Esophagus squamous epithelium (tissue), 5 donors: Measurements from ENCODE around the gene TPRKB. TPM values are rescaled to one million over a fixed set of nuclear protein-coding genes. Genes with fewer than 3 reads are reported as not detected.
"Not testable (repeated sequence)": the region's sequence is repeated elsewhere in the genome, so short reads cannot be mapped to it uniquely, and the experiment has no call there.

Experiments
- DNase-seq: peaks from one replicate; lab custom pipeline; 2025; lab: John Stamatoyannopoulos, UW
- H3K27ac ChIP-seq, 4 donors: fragments of 200-600 bp; sonication (generic); one replicate each; pipeline ENCODE4 v1.5.1; 2016 to 2019; ENCODE audit warnings: mild to moderate bottlenecking in 1 of 4
- H3K27me3 ChIP-seq, 4 donors: fragments of 200-600 bp; sonication (generic); 1 replicate in 3 of 4; 2 replicates in 1 of 4; pipeline versions ENCODE4 v1.5.1 to v1.6.0; 2017 to 2021; ENCODE audit warnings: antibody characterized with exemption in 1 of 4
- H3K36me3 ChIP-seq, 3 donors: fragments of 200-600 bp; sonication (generic); one replicate each; pipeline ENCODE4 v1.5.1; 2016 to 2019
- H3K4me1 ChIP-seq, 3 donors: fragments of 200-600 bp; sonication (generic); one replicate each; pipeline ENCODE4 v1.5.1; 2017 to 2019
- H3K4me3 ChIP-seq, 4 donors: fragments of 200-600 bp; sonication (generic); 1 replicate in 3 of 4; 2 replicates in 1 of 4; pipeline ENCODE4 v1.5.1; 2016 to 2019; ENCODE audit warnings: mild to moderate bottlenecking in 2 of 4, moderate library complexity in 1 of 4
- H3K9me3 ChIP-seq, 3 donors: fragments of 200-600 bp; sonication (generic); one replicate each; pipeline ENCODE4 v1.5.1; 2016 to 2019
- POLR2A ChIP-seq, 4 donors: fragments of 450-650 bp; IDR thresholded peaks; one replicate each; pipeline ENCODE4 v1.6.1; 2017; ENCODE audit warnings: antibody characterized with exemption in 4 of 4, mild to moderate bottlenecking in 4 of 4, moderate library complexity in 3 of 4
- WGBS, 2 donors: methylation state at CpG; one replicate each; pipeline ENCODE4 v1.1.5; 2018; 5-methylcytosine and 5-hydroxymethylcytosine counted together
- intact Hi-C: fragments of 100-400 bp; cut with DNase I; formaldehyde crosslinking; loops from one replicate; pipeline ENCODE4 v1.15.0; 2022
- total RNA-seq, 4 donors: library from RNA; depleted of rRNA; stranded (reverse); fragments of >200 nt; gene quantifications; one replicate each; pipeline ENCODE4 v1.1.0, GENCODE V29; 2016
- TF ChIP-seq, protein P1 (sequence below), 6 experiments: fragments of 450-650 bp in 4 of 6; fragments of 200-600 bp in 2 of 6; sonication (generic) in 2 of 6; IDR thresholded peaks; one replicate each; pipeline ENCODE4 v1.5.1; 2016 to 2019; ENCODE audit warnings: antibody characterized with exemption in 6 of 6, mild to moderate bottlenecking in 4 of 6, moderate library complexity in 4 of 6
- donor health status: DM: yes; HTN: yes; CAD: no.

The TPRKB gene
- total RNA-seq, 4 donors from 2014 or later, result 23.3 to 49.8 (median 44.9) TPM

DNA sequence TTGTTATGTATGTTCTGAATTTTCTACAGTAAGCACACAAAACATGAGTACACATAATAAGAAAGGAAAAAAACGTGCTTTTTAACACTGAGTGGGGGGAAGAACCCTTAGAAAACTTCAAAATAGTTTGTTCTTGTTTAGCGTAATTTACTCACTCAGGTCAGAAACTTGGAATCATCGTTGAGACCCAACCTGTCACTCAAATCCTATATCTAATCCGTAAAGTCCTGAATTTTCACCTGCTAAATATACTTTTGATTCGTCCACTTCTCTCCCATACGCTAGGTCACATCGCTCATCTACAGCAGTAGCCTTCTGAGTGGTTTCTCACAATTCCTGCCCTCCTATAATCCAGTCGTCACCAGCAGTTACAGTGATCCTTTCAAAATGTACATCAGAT lies 767 bp downstream of the TPRKB start:
- TF ChIP-seq, protein P1, sequence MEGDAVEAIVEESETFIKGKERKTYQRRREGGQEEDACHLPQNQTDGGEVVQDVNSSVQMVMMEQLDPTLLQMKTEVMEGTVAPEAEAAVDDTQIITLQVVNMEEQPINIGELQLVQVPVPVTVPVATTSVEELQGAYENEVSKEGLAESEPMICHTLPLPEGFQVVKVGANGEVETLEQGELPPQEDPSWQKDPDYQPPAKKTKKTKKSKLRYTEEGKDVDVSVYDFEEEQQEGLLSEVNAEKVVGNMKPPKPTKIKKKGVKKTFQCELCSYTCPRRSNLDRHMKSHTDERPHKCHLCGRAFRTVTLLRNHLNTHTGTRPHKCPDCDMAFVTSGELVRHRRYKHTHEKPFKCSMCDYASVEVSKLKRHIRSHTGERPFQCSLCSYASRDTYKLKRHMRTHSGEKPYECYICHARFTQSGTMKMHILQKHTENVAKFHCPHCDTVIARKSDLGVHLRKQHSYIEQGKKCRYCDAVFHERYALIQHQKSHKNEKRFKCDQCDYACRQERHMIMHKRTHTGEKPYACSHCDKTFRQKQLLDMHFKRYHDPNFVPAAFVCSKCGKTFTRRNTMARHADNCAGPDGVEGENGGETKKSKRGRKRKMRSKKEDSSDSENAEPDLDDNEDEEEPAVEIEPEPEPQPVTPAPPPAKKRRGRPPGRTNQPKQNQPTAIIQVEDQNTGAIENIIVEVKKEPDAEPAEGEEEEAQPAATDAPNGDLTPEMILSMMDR (IDR thresholded peaks at IDR 0.05), result no peak
- no peak for TF ChIP-seq POLR2A (IDR thresholded peaks at IDR 0.05)
- intact Hi-C loops, result no loop called here
- Histone ChIP-seq H3K4me3 (peak overlapping the region; percentile 59 to 89 (median 75)), H3K9me3 (no peaks in the 10 kb centered on the region), H3K27me3 (no peaks in the 10 kb centered on the region), H3K27ac (peak overlapping the region; percentile 76 to 87 (median 84)), H3K36me3 (peaks cover 3 to 38% (median 24%) of the 10 kb centered on the region in 3 donors), H3K4me1 (peaks cover 3 to 41% (median 15%) of the 10 kb centered on the region in 3 donors)
- no peak for DNase-seq
- WGBS, 2 donors, result 11 to 16% methylated on average over 8 of the region's 8 CpGs

DNA sequence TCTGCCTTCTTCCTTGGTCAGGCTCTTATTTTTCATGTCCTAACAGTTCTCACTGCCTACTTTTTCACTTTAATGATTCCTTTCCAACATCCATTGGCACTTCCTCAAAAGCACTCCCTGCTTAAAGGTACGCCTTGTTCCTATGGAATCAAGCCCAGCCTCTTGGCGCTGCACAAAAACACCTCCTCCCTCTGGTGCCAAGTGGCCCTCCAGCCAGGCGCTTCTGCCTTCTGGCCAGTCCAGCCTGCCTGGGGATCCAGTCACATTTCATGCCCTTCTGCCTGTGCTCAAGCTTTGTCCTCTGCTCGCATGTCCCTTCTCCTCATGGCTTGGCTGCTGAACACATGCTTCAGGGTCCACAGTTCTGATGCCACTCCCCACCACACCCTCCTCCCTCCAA lies 6.3 kb downstream of the TPRKB start:
- Histone ChIP-seq H3K27me3 (no peaks in the 10 kb centered on the region), H3K9me3 (no peaks in the 10 kb centered on the region), H3K36me3 (peaks cover 8 to 74% (median 33%) of the 10 kb centered on the region in 3 donors), H3K4me1 (peaks cover 0 to 22% (median 6%) of the 10 kb centered on the region in 3 donors), H3K4me3 (no peak overlapping the region), H3K27ac (peak overlapping the region in 3 of 4 donors; percentile 42 to 79 (median 60))
- intact Hi-C loops, result no loop called here
- TF ChIP-seq, protein P1 (IDR thresholded peaks at IDR 0.05), result no peak
- TF ChIP-seq POLR2A (IDR thresholded peaks at IDR 0.05), result no peak
- DNase-seq, result no peak
- 37 to 66% methylated on average over 4 of the region's 4 CpGs for WGBS, 2 donors

DNA sequence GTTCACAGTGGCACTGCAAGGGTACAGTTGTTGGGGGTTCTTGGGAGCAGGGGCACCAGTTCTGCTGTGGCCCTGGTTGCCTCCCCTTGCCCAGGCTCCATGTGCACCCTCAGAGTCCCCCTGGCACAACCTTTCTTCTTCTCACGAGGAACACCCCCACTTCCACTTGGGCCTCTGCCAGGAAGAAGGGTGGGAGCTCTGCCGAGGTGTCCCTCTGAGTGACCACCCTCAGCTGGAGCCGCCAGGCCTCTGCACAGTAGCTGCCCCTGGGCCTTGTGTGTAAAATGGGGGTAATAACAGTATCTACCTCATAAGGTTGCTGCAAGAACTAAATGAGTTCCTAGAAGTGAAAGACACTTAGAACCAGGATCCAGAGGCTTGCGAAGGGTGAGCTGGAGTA lies 8.4 kb downstream of the TPRKB start:
- Histone ChIP-seq H3K27ac (no peak overlapping the region), H3K36me3 (peaks cover 8 to 61% (median 25%) of the 10 kb centered on the region in 3 donors), H3K9me3 (no peaks in the 10 kb centered on the region), H3K27me3 (no peaks in the 10 kb centered on the region), H3K4me1 (peaks cover 0 to 13% (median 4%) of the 10 kb centered on the region in 3 donors), H3K4me3 (no peak overlapping the region)
- no peak for DNase-seq
- intact Hi-C loops, result no loop called here
- 95 to 100% methylated on average over 1 of the region's 4 CpGs for WGBS, 2 donors
- TF ChIP-seq POLR2A (IDR thresholded peaks at IDR 0.05), result no peak
- TF ChIP-seq, protein P1 (IDR thresholded peaks at IDR 0.05), result no peak

DNA sequence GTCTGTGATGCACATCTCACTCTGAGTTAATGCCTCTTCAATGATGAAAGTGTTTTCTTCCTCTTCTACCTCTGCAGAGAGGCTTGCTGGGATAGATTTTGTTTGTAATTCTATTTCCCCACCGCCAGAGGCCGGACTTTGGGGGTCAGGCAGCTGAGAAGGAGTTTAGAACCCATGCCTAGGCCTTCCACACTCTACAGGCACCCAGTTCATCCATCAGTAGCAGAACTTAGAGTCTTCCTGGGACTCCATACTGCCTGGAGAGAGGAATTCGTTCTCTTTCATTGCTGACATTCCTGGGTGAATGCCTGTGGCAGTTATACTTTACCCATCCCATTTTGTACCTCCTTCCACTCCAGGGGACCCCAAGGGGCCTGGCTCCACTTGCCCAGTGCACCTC lies 9.1 kb downstream of the TPRKB start:
- TF ChIP-seq, protein P1 (IDR thresholded peaks at IDR 0.05), result no peak
- TF ChIP-seq POLR2A (IDR thresholded peaks at IDR 0.05), result no peak
- DNase-seq, result no peak
- Histone ChIP-seq H3K27me3 (no peaks in the 10 kb centered on the region), H3K9me3 (no peaks in the 10 kb centered on the region), H3K4me3 (no peak overlapping the region), H3K36me3 (peaks cover 8 to 54% (median 18%) of the 10 kb centered on the region in 3 donors), H3K4me1 (peaks cover 0 to 13% (median 4%) of the 10 kb centered on the region in 3 donors), H3K27ac (no peak overlapping the region)
- WGBS, 2 donors, result 66 to 79% methylated on average over 2 to 3 of the region's 3 CpGs
- intact Hi-C loops, result no loop called here

DNA sequence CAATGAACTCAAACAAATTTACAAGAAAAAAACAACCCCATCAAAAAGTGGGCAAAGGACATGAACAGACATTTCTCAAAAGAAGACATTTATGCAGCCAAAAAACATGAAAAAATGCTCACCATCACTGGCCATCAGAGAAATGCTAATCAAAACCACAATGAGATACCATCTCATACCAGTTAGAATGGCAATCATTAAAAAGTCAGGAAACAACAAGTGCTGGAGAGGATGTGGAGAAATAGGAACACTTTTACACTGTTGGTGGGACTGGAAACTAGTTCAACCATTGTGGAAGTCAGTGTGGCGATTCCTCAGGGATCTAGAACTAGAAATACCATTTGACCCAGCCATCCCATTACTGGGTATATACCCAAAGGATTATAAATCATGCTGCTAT lies 10.5 kb downstream of the TPRKB start:
- intact Hi-C loops, H3K4me3 ChIP-seq, DNase-seq, H3K27me3 ChIP-seq, H3K9me3 ChIP-seq, H3K27ac ChIP-seq: not testable (repeated sequence)
- peaks cover 0 to 13% (median 4%) of the 10 kb centered on the region in 3 donors for H3K4me1 ChIP-seq
- no CpG with 5 or more reads among the region's 1 CpG for WGBS, 2 donors
- peaks cover 4 to 40% (median 11%) of the 10 kb centered on the region in 3 donors for H3K36me3 ChIP-seq
